Hair follicular keratinocyte (primary cell): ENCODE results near the gene FLII. TPM values are rescaled to one million over a fixed set of nuclear protein-coding genes. Genes with fewer than 3 reads are reported as not detected.

Experiments used
- total RNA-seq: library from RNA; depleted of rRNA; stranded (reverse); fragments of >200 nt; gene quantifications from 2 replicates; pipeline ENCODE4 v1.2.3, GENCODE V29; 2015

FLII gene
- total RNA-seq = 378 and 446 TPM in 2 replicates

GRCh38 chr17:18258356-18259038 is at the start of gene FLII:
Gene FLII (minus strand): TSS chr17:18258738. CDS start chr17:18258690, 48 bp downstream.

GRCh38 chr17:18260332-18261145 is 2.0 kb upstream of the FLII start, which contains the start of gene MIEF2:
Gene MIEF2 (plus strand): TSS chr17:18260662. CDS start chr17:18262721, 2,059 bp downstream.

GRCh38 chr17:18225121-18225641 is 33.4 kb downstream of the FLII start, which contains the start of gene LLGL1:
Gene LLGL1 (plus strand): TSS chr17:18225635. CDS start chr17:18225683, 48 bp downstream.

Other genes with a start within 250 kb of the FLII start
- gene ATPAF2, start 219.6 kb downstream of the FLII start, total RNA-seq = 15.5 and 15.8 TPM in 2 replicates
- 10.8 and 15.9 TPM in 2 replicates for gene GID4, start 219.3 kb downstream of the FLII start, total RNA-seq
- gene DRG2, start 170.8 kb downstream of the FLII start, total RNA-seq = 39.2 and 55.4 TPM in 2 replicates
- gene MYO15A, start 150.0 kb downstream of the FLII start, total RNA-seq = 0.38 and 1.6 TPM in 2 replicates
- 77.3 and 88.1 TPM in 2 replicates for gene ALKBH5, start 74.9 kb downstream of the FLII start, total RNA-seq
- 41.0 and 46.0 TPM in 2 replicates for gene LLGL1, start 33.1 kb downstream of the FLII start, total RNA-seq
- gene MIEF2, start 1.9 kb upstream of the FLII start, total RNA-seq = 6.8 and 9.4 TPM in 2 replicates
- 22.4 and 22.8 TPM in 2 replicates for gene TOP3A, start 56.3 kb upstream of the FLII start, total RNA-seq
- 6.4 and 8.8 TPM in 2 replicates for gene SMCR8, start 56.6 kb upstream of the FLII start, total RNA-seq
- gene SHMT1, start 104.8 kb upstream of the FLII start, total RNA-seq = 17.9 and 47.7 TPM in 2 replicates
- 0.04 TPM in 1 of 2 replicates, not detected in the other for gene EVPLL, start 119.0 kb upstream of the FLII start, total RNA-seq
- 1.8 and 2.0 TPM in 2 replicates for gene LGALS9C, start 218.1 kb upstream of the FLII start, total RNA-seq